ENCODE data around the gene KLF9.
A peak's percentile ranks its signal among the peaks of the same experiment; 100 is the strongest.

The KLF9 gene

GRCh38 chr9:70439991-70440706 lies 25.7 kb upstream of the KLF9 start:
- Mint-ChIP-seq H3K36me3 (ENCODE audit: low read depth) (no peaks in the 10 kb centered on the region), H3K4me1 (ENCODE audit: low read depth) (peaks cover 8% of the 10 kb centered on the region), H3K27me3 (ENCODE audit: low read depth) (no peaks in the 10 kb centered on the region), H3K27ac (no peak overlapping the region), H3K9me3 (no peaks in the 10 kb centered on the region), H3K4me3 (no peak overlapping the region)
- DNase-seq (ENCODE audit: low spot score) = no peak

- Mint-ChIP-seq H3K27ac (peak overlapping the region; percentile 4), H3K4me1 (ENCODE audit: low read depth) (peaks cover 8% of the 10 kb centered on the region), H3K9me3 (no peaks in the 10 kb centered on the region), H3K36me3 (ENCODE audit: low read depth) (no peaks in the 10 kb centered on the region), H3K27me3 (ENCODE audit: low read depth) (no peaks in the 10 kb centered on the region), H3K4me3 (no peak overlapping the region)
- DNase-seq (ENCODE audit: low spot score) = no peak
Measured at GRCh38 chr9:70438341-70438928, 24.0 kb upstream of the KLF9 start.

GRCh38 chr9:70435948-70436347 lies 21.5 kb upstream of the KLF9 start:
- peaks cover 8% of the 10 kb centered on the region for H3K4me1 Mint-ChIP-seq (ENCODE audit: low read depth)

GRCh38 chr9:70429899-70430298 lies 15.4 kb upstream of the KLF9 start:
- peaks cover 5% of the 10 kb centered on the region for H3K9me3 Mint-ChIP-seq
- H3K4me1 Mint-ChIP-seq (ENCODE audit: low read depth) = no peaks in the 10 kb centered on the region
- peaks cover 3% of the 10 kb centered on the region for H3K27me3 Mint-ChIP-seq (ENCODE audit: low read depth)
- no peak overlapping the region for H3K27ac Mint-ChIP-seq
- no peaks in the 10 kb centered on the region for H3K36me3 Mint-ChIP-seq (ENCODE audit: low read depth)
- no peak for DNase-seq (ENCODE audit: low spot score)
- no peak overlapping the region for H3K4me3 Mint-ChIP-seq

More at GRCh38 chr9:70435948-70436347, 21.5 kb upstream of the KLF9 start:
- H3K9me3 Mint-ChIP-seq = peaks cover 5% of the 10 kb centered on the region
- no peaks in the 10 kb centered on the region for H3K27me3 Mint-ChIP-seq (ENCODE audit: low read depth)
- DNase-seq (ENCODE audit: low spot score) = no peak
- H3K4me3 Mint-ChIP-seq = no peak overlapping the region
- H3K27ac Mint-ChIP-seq = no peak overlapping the region
- H3K36me3 Mint-ChIP-seq (ENCODE audit: low read depth) = no peaks in the 10 kb centered on the region

GRCh38 chr9:70428781-70429180 lies 14.3 kb upstream of the KLF9 start:
- Mint-ChIP-seq H3K36me3 (ENCODE audit: low read depth) (no peaks in the 10 kb centered on the region), H3K4me1 (ENCODE audit: low read depth) (no peaks in the 10 kb centered on the region), H3K27me3 (ENCODE audit: low read depth) (peaks cover 3% of the 10 kb centered on the region), H3K9me3 (peaks cover 5% of the 10 kb centered on the region), H3K27ac (no peak overlapping the region), H3K4me3 (no peak overlapping the region)
- DNase-seq (ENCODE audit: low spot score) = no peak

GRCh38 chr9:70427161-70427945 lies 12.9 kb upstream of the KLF9 start:
- Mint-ChIP-seq H3K9me3 (peaks cover 5% of the 10 kb centered on the region), H3K4me3 (no peak overlapping the region), H3K27ac (no peak overlapping the region), H3K27me3 (ENCODE audit: low read depth) (peaks cover 3% of the 10 kb centered on the region), H3K36me3 (ENCODE audit: low read depth) (no peaks in the 10 kb centered on the region), H3K4me1 (ENCODE audit: low read depth) (peaks cover 6% of the 10 kb centered on the region)
- no peak for DNase-seq (ENCODE audit: low spot score)

GRCh38 chr9:70425192-70425591 lies 10.7 kb upstream of the KLF9 start:
- H3K27me3 Mint-ChIP-seq (ENCODE audit: low read depth) = no peaks in the 10 kb centered on the region
- peaks cover 22% of the 10 kb centered on the region for H3K4me1 Mint-ChIP-seq (ENCODE audit: low read depth)
- no peak overlapping the region for H3K4me3 Mint-ChIP-seq
- no peak overlapping the region for H3K27ac Mint-ChIP-seq
- no peak for DNase-seq (ENCODE audit: low spot score)
- H3K36me3 Mint-ChIP-seq (ENCODE audit: low read depth) = no peaks in the 10 kb centered on the region
- H3K9me3 Mint-ChIP-seq = no peaks in the 10 kb centered on the region

- peak overlapping the region; percentile 47 for H3K27ac Mint-ChIP-seq
- peaks cover 2% of the 10 kb centered on the region for H3K27me3 Mint-ChIP-seq (ENCODE audit: low read depth)
- H3K36me3 Mint-ChIP-seq (ENCODE audit: low read depth) = no peaks in the 10 kb centered on the region
- no peaks in the 10 kb centered on the region for H3K9me3 Mint-ChIP-seq
- peaks cover 31% of the 10 kb centered on the region for H3K4me1 Mint-ChIP-seq (ENCODE audit: low read depth)
- peak overlapping the region; percentile 0 for H3K4me3 Mint-ChIP-seq
- DNase-seq (ENCODE audit: low spot score) = no peak
Measured at GRCh38 chr9:70422371-70423043, 8.1 kb upstream of the KLF9 start.

- DNase-seq (ENCODE audit: low spot score) = peak; percentile 30
- Mint-ChIP-seq H3K9me3 (no peaks in the 10 kb centered on the region), H3K4me3 (peak overlapping the region; percentile 96), H3K27me3 (ENCODE audit: low read depth) (peaks cover 2% of the 10 kb centered on the region), H3K4me1 (ENCODE audit: low read depth) (peaks cover 31% of the 10 kb centered on the region), H3K36me3 (ENCODE audit: low read depth) (no peaks in the 10 kb centered on the region), H3K27ac (peak overlapping the region; percentile 100)
Measured at GRCh38 chr9:70421272-70422180, 7.1 kb upstream of the KLF9 start.

- Mint-ChIP-seq H3K4me3 (peak overlapping the region; percentile 96), H3K27me3 (ENCODE audit: low read depth) (peaks cover 2% of the 10 kb centered on the region), H3K4me1 (ENCODE audit: low read depth) (peaks cover 31% of the 10 kb centered on the region), H3K36me3 (ENCODE audit: low read depth) (no peaks in the 10 kb centered on the region), H3K27ac (peak overlapping the region; percentile 100), H3K9me3 (no peaks in the 10 kb centered on the region)
- DNase-seq (ENCODE audit: low spot score) = peak; percentile 62
Measured at GRCh38 chr9:70420441-70421271, 6.2 kb upstream of the KLF9 start.

GRCh38 chr9:70419556-70420440 lies 5.3 kb upstream of the KLF9 start:
- peak overlapping the region; percentile 96 for H3K4me3 Mint-ChIP-seq
- peak overlapping the region; percentile 100 for H3K27ac Mint-ChIP-seq
- H3K9me3 Mint-ChIP-seq = no peaks in the 10 kb centered on the region
- peaks cover 2% of the 10 kb centered on the region for H3K27me3 Mint-ChIP-seq (ENCODE audit: low read depth)
- H3K4me1 Mint-ChIP-seq (ENCODE audit: low read depth) = peaks cover 36% of the 10 kb centered on the region
- no peaks in the 10 kb centered on the region for H3K36me3 Mint-ChIP-seq (ENCODE audit: low read depth)
- DNase-seq (ENCODE audit: low spot score) = peak; percentile 79
